GM23338 (cell line): ENCODE measurements around the gene LYST.

Experiments used
- CREB1 ChIP-seq: fragments of 250-450 bp; sonication (Bioruptor Pico); IDR thresholded peaks from 2 replicates; pipeline ENCODE4 v1.5.0; 2020; ENCODE audit warnings: low read depth, mild to moderate bottlenecking, moderate library complexity
- CTCF ChIP-seq, 2 experiments: fragments of 200-600 bp in 1 of 2; sonication (generic) in 1 of 2; conservative IDR thresholded peaks; 2 replicates each; pipeline versions ENCODE4 v1.5.1 to v1.6.1; 2016 to 2017; ENCODE audit warnings: antibody characterized with exemption in 2 of 2, low read depth in 2 of 2, mild to moderate bottlenecking in 2 of 2, moderate library complexity in 1 of 2
- ETS1 ChIP-seq: IDR thresholded peaks from 2 replicates; pipeline ENCODE4 v1.6.1; 2016; ENCODE audit warnings: antibody characterized with exemption
- EZH2 ChIP-seq: fragments of 200-600 bp; sonication (generic); IDR thresholded peaks from one replicate; pipeline ENCODE4 v1.8.0; 2017; ENCODE audit warnings: antibody characterized with exemption, mild to moderate bottlenecking, low read depth; ENCODE audit not compliant: unreplicated experiment
- EZH2phosphoT487 ChIP-seq: fragments of 200-600 bp; sonication (generic); IDR thresholded peaks from one replicate; pipeline ENCODE4 v1.8.1; 2018; ENCODE audit warnings: antibody characterized with exemption; ENCODE audit not compliant: unreplicated experiment
- JUNB ChIP-seq: IDR thresholded peaks from one replicate; pipeline ENCODE4 v1.6.1; 2016; ENCODE audit warnings: antibody characterized with exemption; ENCODE audit not compliant: unreplicated experiment
- NANOG ChIP-seq: IDR thresholded peaks from 2 replicates; pipeline ENCODE4 v1.6.1; 2016; ENCODE audit warnings: antibody characterized with exemption, borderline replicate concordance
- POLR2AphosphoS5 ChIP-seq: IDR thresholded peaks from 2 replicates; pipeline ENCODE4 v1.6.1; 2016; ENCODE audit warnings: antibody characterized with exemption, low read depth
- REST ChIP-seq: IDR thresholded peaks from one replicate; pipeline ENCODE4 v1.6.1; 2018; ENCODE audit warnings: antibody characterized with exemption; ENCODE audit not compliant: unreplicated experiment
- STAT1 ChIP-seq: IDR thresholded peaks from one replicate; pipeline ENCODE4 v1.6.1; 2016; ENCODE audit warnings: antibody characterized with exemption; ENCODE audit not compliant: unreplicated experiment
- ZNF114 ChIP-seq: fragments of 250-450 bp; sonication (Bioruptor Pico); IDR thresholded peaks from 2 replicates; pipeline ENCODE4 v1.5.0; 2020; ENCODE audit warnings: mild to moderate bottlenecking, moderate library complexity
- ZNF331 ChIP-seq: fragments of 250-450 bp; sonication (Bioruptor Pico); IDR thresholded peaks from 2 replicates; pipeline ENCODE4 v1.5.0; 2020; ENCODE audit warnings: low read depth, mild to moderate bottlenecking, moderate library complexity

- TF ChIP-seq CTCF (conservative IDR thresholded peaks at IDR 0.05; ENCODE audit: low read depth in 2 of 2) (no peak), POLR2AphosphoS5 (no peak), EZH2phosphoT487 (no peak), EZH2 (no peak), ZNF114 (CRISPR knock-in tag) (no peak), REST (no peak), STAT1 (no peak), ETS1 (no peak), JUNB (no peak), ZNF331 (CRISPR knock-in tag) (no peak), CREB1 (CRISPR knock-in tag) (no peak), NANOG (no peak)
Measured at GRCh38 chr1:235703506-235703905, 163.2 kb downstream of the LYST start.
